Spleen (tissue), 7 donors: ENCODE data around the gene BTRC.

ENCODE experiments used
- POLR2A ChIP-seq, 3 donors: fragments of 450-650 bp; IDR thresholded peaks; one replicate each; pipeline ENCODE4 v1.5.1; 2017; ENCODE audit warnings: antibody characterized with exemption in 3 of 3, mild to moderate bottlenecking in 1 of 3
- POLR2AphosphoS5 ChIP-seq, 3 donors: sonication (generic); formaldehyde crosslinking; IDR thresholded peaks; one replicate each; pipeline ENCODE4 v1.5.1; 2017; ENCODE audit warnings: antibody characterized with exemption in 3 of 3
- TF ChIP-seq, protein P1 (sequence below), 11 experiments: fragments of 200-600 bp in 7 of 11; fragments of 450-650 bp in 4 of 11; sonication (generic) in 4 of 11; IDR thresholded peaks in 8 of 11; conservative IDR thresholded peaks in 3 of 11; 1 replicate in 7 of 11; 2 replicates in 4 of 11; pipeline versions ENCODE4 v1.4.0 to v1.8.0; 2016 to 2021; ENCODE audit warnings: antibody characterized with exemption in 11 of 11, inconsistent platforms in 4 of 11, mild to moderate bottlenecking in 1 of 11
- donor health status: DM: no; HTN: no; CAD: no; lungs with moderate emphysema.
- donor health status: DM: no; HTN: no; CAD: no.
- donor health status: DM: no; HTN: no; CAD: no.

DNA sequence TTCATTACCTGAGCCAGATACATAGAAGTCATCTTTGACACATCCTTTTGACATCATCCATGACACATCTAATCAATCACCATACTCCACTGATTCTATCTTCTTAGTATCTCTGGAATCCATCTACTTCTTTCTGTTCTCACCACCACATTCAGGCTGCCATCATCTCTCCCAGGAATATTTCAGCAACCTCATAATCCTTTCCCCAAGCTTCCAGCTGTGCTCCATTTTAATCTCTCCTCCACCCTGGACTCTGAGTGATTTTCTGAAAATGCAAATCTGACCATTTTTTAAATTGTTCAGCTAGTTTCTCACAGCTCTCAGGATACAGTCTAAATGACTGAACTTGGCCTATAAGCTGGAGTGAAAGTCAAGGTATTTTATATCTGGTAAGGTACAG is 2.5 kb upstream of the BTRC start:
- TF ChIP-seq POLR2A (IDR thresholded peaks at IDR 0.05): no peak
- TF ChIP-seq, protein P1, sequence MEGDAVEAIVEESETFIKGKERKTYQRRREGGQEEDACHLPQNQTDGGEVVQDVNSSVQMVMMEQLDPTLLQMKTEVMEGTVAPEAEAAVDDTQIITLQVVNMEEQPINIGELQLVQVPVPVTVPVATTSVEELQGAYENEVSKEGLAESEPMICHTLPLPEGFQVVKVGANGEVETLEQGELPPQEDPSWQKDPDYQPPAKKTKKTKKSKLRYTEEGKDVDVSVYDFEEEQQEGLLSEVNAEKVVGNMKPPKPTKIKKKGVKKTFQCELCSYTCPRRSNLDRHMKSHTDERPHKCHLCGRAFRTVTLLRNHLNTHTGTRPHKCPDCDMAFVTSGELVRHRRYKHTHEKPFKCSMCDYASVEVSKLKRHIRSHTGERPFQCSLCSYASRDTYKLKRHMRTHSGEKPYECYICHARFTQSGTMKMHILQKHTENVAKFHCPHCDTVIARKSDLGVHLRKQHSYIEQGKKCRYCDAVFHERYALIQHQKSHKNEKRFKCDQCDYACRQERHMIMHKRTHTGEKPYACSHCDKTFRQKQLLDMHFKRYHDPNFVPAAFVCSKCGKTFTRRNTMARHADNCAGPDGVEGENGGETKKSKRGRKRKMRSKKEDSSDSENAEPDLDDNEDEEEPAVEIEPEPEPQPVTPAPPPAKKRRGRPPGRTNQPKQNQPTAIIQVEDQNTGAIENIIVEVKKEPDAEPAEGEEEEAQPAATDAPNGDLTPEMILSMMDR (IDR thresholded peaks at IDR 0.05 in 8 of 11, conservative IDR thresholded peaks at IDR 0.05 in 3 of 11): no peak
- TF ChIP-seq POLR2AphosphoS5 (IDR thresholded peaks at IDR 0.05): no peak
